ENCODE data around the gene RAD51.

RAD51 gene

GRCh38 chr15:40762919-40763800 is 68.2 kb downstream of the RAD51 start:
- no peak for DNase-seq (ENCODE audit: low read depth in 2 of 2)

GRCh38 chr15:40763801-40764628 is 69.0 kb downstream of the RAD51 start, which contains the start of gene GCHFR:
Gene GCHFR, plus strand, starts transcription at chr15:40764068. Its CDS starts 113 bp downstream, at chr15:40764181.
- peak in 1 of 2 donors; percentile 42 for DNase-seq (ENCODE audit: low read depth in 2 of 2)

- no peak for DNase-seq (ENCODE audit: low read depth in 2 of 2)
Measured at GRCh38 chr15:40764629-40765103, 69.7 kb downstream of the RAD51 start.

- no peak for DNase-seq (ENCODE audit: low read depth in 2 of 2)
Measured at GRCh38 chr15:40766194-40766815, 71.3 kb downstream of the RAD51 start.

GRCh38 chr15:40766906-40767837 is 72.2 kb downstream of the RAD51 start:
- DNase-seq (ENCODE audit: low read depth in 2 of 2) = no peak

- DNase-seq (ENCODE audit: low read depth in 2 of 2) = no peak
Measured at GRCh38 chr15:40767838-40768500, 73.0 kb downstream of the RAD51 start.

- DNase-seq (ENCODE audit: low read depth in 2 of 2) = no peak
Measured at GRCh38 chr15:40768521-40769273, 73.7 kb downstream of the RAD51 start.

GRCh38 chr15:40769274-40770146 is 74.5 kb downstream of the RAD51 start, which contains the start of gene C15orf62:
Gene C15orf62, plus strand, starts transcription at chr15:40769980. Its CDS starts 516 bp downstream, at chr15:40770496.
- DNase-seq (ENCODE audit: low read depth in 2 of 2) = peak in 1 of 2 donors; percentile 34

- DNase-seq (ENCODE audit: low read depth in 2 of 2) = no peak
Measured at GRCh38 chr15:40770147-40770721, 75.3 kb downstream of the RAD51 start.

- no peak for DNase-seq (ENCODE audit: low read depth in 2 of 2)
Measured at GRCh38 chr15:40771242-40771641, 76.3 kb downstream of the RAD51 start.

- no peak for DNase-seq (ENCODE audit: low read depth in 2 of 2)
Measured at GRCh38 chr15:40772014-40772413, 77.0 kb downstream of the RAD51 start.

GRCh38 chr15:40773496-40773895 is 78.5 kb downstream of the RAD51 start:
- DNase-seq (ENCODE audit: low read depth in 2 of 2) = no peak

- DNase-seq (ENCODE audit: low read depth in 2 of 2) = no peak
Measured at GRCh38 chr15:40773902-40774301, 78.9 kb downstream of the RAD51 start.

GRCh38 chr15:40775007-40775406 is 80.0 kb downstream of the RAD51 start:
- DNase-seq (ENCODE audit: low read depth in 2 of 2) = no peak

GRCh38 chr15:40775740-40776536 is 81.0 kb downstream of the RAD51 start:
- DNase-seq (ENCODE audit: low read depth in 2 of 2) = no peak

- DNase-seq (ENCODE audit: low read depth in 2 of 2) = peak in 1 of 2 donors; percentile 31
Measured at GRCh38 chr15:40776537-40777141, 81.7 kb downstream of the RAD51 start.
